HG02938 (cell line): Measurements from ENCODE around the gene GRXCR2.
"Not testable (repeated sequence)": the region's sequence is repeated elsewhere in the genome, so short reads cannot be mapped to it uniquely, and the experiment has no call there.

Experiments used
- ATAC-seq: cut with Tn5 transposase; IDR thresholded peaks from one replicate; pipeline ENCODE4 v1.9.1; 2021; ENCODE audit warnings: mild to moderate bottlenecking, moderate library complexity; ENCODE audit not compliant: unreplicated experiment

GRXCR2 gene

GRCh38 chr5:145872914-145873313 lies at the start of gene GRXCR2:
Gene GRXCR2 (minus strand): TSS chr5:145873014. CDS start chr5:145872968, 46 bp downstream.
- no peak for ATAC-seq

DNA sequence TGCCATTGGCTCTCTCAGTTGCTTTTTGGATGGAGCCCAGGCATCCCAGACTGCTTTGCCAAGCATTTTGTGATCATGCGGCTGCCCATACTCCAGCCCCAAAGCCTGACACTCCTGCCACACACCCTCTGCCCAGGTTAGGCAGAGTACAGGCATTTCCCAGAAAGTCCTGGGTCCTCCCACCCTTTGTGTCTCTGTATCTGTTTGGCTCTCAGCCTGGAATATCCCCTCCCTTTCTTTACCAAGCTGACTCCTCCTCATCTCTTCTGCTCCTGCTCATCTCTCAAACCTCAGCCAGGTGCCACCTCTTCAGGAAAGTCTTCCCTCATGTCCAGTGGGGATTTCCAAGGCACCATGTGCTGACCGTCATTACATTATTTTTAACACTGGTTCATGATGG lies 49.2 kb upstream of the GRXCR2 start:
- ATAC-seq: no peak

DNA sequence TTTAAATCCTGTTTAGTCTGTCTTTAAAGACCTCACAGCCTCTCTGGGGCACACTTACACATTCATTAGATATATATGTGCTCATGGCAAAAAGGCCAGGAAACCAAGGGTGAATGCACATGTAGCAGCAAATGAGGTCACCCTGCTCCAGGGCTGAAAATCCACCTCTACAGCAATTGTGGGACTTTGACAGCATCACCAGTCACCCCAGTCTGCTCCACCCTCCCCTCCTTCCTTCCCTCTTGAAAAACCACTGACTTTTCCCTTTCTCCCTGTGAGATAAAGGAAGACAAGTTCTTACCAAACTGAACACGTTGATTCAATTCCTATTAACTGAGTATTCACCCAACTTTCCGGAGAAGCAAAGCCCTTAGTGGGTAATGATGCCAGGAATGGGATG lies 48.4 kb upstream of the GRXCR2 start:
- no peak for ATAC-seq

- ATAC-seq: no peak
Measured at GRCh38 chr5:145920542-145921210, 47.9 kb upstream of the GRXCR2 start.

DNA sequence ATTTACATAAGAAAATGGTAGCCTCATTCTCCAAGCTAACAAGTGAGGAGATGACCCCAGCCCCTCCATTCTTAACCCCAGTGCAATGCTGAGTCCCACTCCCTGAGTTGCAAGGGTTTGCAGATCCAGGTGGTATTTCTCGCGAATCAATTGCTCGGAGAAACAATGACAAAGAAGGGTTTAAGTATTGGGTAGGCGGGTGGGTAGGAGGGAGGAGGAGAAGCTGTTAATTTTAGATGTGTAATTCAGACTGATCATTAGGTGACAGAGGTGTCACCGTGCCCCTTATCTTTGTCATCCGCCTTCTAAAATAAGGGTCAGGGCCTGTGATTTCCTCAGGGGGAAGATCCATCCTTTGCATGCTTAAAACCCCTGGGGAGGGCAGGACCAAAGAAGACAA lies 46.6 kb upstream of the GRXCR2 start:
- no peak for ATAC-seq

DNA sequence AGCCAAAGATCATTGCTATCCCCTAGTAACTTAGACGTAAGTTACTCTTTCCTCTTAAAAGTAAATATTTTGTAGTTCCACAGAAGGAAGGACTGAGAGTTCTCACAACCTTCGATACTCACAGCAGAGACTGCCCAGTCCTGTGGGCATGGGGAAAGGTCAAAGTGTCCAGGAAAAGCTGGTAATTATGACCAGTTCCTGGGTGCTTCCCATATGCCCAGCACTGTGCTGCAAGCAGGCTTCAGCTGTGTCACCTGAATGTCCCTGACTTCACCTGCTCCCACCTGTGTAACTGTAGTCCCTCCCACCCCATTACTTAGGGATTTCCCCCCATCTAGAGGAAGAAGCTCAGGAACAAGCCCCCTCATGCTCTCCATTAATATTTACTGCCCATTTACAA lies 45.6 kb upstream of the GRXCR2 start:
- ATAC-seq: no peak

DNA sequence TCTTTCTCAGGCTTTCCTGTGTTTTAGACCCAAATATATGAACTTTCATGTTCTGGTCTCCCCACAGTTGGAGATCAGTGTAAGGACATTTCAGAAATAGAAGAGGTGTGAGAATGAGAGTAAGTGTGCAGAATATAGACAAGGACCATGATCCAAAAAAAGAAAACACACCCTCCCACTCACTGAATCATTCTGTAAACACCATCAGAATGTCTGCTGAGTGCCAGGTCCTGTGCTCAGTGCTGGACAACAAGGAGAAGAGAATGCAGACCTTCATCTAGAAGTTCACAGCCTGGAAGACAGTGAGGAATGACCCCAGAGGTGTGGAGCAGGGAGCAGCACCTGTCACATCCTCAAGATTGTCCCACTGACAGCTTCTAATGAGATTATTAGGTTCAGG lies 44.5 kb upstream of the GRXCR2 start:
- no peak for ATAC-seq

DNA sequence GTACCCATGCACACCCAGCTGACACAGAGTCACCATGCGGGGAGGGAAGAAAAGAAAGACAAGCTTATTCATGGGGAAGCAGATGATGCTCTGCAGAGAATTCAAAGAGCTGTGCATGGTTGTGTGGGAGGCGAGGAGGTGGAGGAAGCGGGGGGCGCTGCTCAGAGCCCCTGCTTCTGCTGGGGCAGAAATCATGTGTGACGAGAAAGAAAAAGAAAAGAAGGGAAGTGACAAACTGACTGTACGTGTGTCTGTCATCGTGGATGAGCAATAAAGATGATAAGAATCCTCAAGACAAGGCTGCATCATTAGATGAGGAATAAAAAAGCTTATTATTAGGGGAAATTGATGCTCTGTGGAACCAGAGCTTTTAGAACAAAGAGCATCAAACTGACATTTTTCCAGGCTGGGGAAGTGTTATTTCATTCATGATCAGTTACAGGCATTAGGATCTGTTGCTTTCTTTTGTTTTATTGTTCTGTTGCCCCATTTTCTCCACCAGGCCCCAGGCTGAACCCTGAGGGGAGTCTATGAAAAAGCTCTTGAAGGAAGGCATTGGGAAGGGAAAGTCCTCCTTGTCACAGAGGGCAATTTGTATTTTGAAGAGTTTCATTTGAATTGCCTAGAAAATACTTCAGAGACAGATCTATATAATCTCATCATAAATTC lies 43.3 kb upstream of the GRXCR2 start:
- ATAC-seq: no peak

DNA sequence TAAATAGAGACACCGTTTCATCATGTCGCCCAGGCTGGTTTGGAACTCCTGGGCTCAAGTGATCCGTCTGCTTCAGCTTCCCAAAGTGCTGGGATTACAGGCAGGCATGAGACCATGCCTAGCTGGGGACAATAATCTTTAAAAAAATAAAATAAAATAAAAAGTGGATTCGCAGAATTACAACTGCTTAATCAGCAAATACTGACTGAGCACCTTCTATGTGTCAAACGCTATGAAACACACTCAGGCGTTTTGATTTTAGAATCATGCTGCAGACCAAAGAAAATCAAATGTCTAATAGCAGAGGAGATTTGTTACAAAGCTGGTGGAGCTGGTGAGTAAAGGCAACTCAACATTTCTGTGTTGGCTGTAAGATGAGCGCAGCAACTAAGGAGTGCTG lies 40.9 kb upstream of the GRXCR2 start:
- ATAC-seq: no peak

GRCh38 chr5:145912594-145912993 lies 39.8 kb upstream of the GRXCR2 start:
- no peak for ATAC-seq

DNA sequence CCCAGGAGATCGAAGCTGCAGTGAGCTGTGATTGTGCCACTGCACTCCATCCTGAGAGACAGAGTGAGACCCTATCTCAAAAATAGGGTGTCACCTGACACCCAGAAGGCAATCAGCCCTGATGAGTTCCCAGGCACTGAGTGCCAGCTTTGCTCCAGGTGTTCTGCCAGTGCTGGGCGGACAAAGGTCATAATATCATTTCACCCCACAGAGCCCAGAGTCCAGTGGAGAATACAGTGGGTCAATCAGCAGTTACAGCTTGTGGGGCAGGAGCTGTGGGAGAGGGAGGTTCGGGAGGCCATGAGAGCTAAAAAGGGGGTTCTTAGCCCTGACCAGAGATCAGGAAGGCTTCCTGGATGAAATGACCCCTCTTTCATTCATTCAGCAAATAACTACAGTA lies 39.2 kb upstream of the GRXCR2 start:
- ATAC-seq: no peak

DNA sequence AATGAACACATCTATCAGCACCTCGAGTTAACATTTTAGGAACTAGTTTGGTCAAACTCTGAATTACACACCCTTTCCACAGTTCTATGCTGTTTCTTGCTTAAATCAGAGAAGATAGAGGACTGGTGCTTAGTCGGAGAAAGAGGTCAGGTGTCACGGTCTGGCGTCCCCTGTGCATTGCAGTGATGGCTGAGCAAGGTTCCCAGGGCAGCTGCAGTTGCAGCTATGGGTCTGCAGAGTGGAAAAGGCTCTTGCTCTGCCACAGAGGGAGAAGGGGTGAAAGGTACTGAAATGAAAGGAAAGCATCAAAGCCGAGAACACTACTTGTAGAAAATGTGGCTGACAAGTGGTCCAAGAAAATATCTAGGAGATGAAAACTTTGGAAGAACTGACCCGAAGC lies 38.4 kb upstream of the GRXCR2 start:
- no peak for ATAC-seq

DNA sequence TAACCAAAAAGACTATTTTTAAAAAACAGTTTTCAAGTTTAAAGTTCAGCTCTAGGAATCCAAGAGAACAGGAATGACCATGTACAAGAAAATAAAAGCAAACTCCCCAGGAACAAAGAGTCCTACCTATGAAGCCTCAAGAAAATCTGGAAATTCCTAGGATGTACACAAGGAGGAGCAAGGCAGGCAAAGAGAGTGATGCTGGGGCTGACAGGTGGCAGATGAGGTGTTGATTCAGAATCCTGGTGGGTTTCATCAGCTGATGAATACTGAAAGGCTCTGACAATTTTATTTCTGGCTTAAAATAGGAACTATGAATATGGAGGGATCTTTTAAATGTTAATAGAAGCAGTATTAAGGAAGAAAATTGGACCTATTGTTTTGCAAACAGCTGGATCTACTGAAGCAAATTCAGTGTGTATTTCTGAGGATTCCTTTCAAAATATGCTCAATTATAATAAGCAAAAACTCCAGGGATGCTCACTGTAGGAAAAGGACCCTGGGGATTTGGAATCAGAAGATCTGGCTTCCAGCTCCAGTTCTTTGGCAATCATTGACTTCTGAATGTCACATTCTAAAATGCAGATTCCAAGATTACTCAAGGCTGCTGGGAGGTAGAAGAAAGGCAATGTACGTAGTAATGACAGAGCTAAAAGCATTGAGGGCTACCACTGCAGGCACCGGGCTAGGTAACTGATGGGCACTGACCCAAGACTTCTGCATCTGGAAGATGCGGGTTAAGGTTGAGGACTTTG lies 35.6 kb upstream of the GRXCR2 start:
- ATAC-seq: no peak

GRCh38 chr5:145906401-145906800 lies 33.6 kb upstream of the GRXCR2 start:
- no peak for ATAC-seq

GRCh38 chr5:145904743-145905142 lies 31.9 kb upstream of the GRXCR2 start:
- ATAC-seq: no peak

DNA sequence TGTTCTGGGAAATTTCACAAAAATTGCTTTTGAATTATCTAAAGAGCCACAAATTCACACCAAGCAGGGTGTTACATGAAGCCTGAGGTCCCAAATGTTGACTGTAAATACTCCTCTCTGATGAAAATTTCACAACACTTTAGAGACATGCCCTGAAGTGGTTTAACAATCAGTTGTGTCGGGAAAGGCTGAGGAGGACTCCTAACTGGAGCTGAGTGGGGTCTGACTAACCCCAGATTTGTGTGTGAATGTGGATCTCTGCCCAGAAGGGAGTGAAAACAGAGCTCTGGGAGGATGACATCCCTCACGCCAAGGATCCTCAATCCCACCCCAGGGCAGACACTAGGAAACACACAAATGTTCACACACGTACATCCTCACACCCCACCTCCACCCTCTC lies 31.1 kb upstream of the GRXCR2 start:
- ATAC-seq: no peak

DNA sequence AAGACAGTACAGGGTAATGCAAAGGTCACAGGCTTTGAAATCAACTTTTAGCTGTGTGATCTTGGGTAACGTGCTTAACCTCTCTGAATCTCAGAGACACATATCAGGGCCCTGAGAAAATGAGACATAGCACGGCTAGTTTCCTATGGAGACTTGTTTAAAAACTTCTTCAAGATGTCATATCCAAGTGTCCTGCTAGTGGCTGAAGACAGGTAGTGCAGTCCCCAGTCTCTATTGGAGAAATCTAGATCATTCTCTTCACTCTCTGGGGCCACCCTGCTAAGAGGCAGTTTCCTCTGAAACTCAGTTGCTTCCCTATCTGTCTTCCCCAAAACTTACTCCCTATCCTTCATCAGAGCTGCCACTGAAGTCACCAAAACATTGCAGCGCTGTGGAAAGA lies 30.3 kb upstream of the GRXCR2 start:
- peak; percentile 62 for ATAC-seq

- no peak for ATAC-seq
Measured at GRCh38 chr5:145902421-145902820, 29.6 kb upstream of the GRXCR2 start.

DNA sequence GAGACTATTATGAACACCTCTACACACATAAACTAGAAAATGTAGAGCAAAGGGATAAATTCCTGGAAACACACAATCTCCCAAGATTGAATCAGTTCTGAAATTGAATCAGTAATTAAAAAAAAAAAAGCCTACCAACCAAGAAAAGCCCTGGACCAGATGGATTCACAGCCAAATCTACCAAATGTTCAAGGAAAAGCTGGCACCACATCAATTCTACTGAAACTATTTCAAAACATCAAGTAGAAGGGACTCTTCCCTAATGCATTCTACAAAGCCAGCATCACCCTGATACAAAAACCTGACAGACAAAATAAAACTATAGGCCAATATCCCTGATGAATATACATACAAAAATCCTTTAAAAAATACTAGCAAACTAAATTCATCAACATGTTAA lies 25.4 kb upstream of the GRXCR2 start:
- no peak for ATAC-seq

DNA sequence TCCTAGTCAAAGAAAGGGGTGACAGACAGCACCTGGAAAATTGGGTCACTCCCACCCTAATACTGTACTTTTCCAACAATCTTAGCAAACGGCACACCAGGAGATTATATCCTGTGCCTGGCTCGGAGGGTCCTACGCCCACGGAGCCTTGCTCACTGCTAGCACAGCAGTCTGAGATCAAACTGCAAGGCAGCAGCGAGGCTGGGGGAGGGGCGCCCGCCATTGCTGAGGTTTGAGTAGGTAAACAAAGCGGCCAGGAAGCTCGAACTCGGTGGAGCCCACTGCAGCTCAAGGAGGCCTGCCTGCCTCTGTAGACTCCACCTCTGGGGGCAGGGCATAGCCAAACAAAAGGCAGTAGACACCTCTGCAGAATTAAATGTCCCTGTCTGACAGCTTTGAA lies 18.6 kb upstream of the GRXCR2 start:
- ATAC-seq: not testable (repeated sequence)

DNA sequence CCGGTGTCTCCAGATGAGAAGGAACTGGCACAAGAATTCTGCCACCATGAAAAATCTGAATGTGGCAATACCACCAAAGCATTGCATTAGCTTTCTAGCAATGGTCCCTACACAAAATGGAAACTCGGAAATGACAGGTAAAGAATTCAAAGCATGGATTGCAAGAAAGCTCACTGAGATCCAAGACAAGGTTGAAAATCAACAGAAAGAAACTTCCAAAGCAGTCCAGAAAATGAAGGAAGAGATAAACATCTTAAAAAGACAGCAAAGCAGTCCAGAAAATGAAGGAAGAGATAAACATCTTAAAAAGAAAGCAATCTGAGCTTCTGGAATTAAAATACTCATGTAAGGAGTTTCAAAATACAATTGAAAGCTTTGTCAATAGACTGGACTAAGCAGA lies 16.8 kb upstream of the GRXCR2 start:
- ATAC-seq: no peak

- ATAC-seq: no peak
Measured at GRCh38 chr5:145887976-145888574, 15.3 kb upstream of the GRXCR2 start.
